HG02973 (cell line): ENCODE results near the gene CPT2.

Source experiments
- ATAC-seq: cut with Tn5 transposase; IDR thresholded peaks from one replicate; pipeline ENCODE4 v1.9.1; 2021; ENCODE audit warnings: moderate library complexity; ENCODE audit not compliant: unreplicated experiment

CPT2 gene

DNA sequence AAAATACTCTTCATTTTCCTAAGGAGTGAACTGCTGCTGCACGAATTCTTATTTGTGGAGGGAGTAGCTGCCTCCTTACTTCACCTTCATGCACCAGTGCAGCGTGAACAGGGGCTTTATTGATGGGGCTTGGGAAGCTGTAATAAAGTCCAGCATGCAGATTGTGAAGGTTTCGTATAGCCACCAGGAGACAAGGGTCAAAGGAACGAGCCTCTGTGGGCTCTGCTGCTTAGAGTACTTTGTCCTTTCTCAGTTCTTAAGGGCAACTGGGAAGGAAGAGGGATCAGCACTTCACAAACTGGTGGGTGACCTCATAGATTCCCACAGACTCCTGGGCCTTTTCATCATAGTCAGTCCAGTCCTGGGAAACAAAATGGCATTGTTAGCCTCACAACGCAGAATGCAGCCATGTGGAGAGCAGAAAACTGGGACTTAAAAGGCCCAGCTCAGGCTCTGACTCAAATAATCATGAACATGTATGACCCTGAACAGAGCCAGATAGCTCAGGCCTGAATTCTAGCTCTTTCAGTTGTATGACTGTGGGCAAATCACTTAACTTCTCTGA is 17.8 kb downstream of the CPT2 start:
- no peak for ATAC-seq

DNA sequence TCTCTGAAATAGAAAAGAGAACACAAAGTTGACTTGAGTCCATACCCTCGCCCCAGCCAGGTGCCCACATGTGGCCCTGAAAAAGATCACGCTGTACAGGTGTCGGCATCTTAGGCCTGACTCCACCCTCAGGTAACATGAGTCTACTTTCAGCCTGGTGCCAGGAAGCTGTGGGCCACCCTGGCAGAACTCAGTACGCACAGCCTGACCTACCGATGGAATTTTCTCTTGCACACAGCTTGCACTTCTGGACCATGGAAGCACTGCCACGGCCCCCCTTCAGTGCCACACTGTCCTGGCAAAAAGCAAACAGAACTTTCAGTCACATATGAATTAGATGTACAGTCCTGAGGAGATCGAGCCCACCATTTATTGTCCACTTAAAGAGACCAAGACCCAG is 21.6 kb downstream of the CPT2 start:
- ATAC-seq: no peak

DNA sequence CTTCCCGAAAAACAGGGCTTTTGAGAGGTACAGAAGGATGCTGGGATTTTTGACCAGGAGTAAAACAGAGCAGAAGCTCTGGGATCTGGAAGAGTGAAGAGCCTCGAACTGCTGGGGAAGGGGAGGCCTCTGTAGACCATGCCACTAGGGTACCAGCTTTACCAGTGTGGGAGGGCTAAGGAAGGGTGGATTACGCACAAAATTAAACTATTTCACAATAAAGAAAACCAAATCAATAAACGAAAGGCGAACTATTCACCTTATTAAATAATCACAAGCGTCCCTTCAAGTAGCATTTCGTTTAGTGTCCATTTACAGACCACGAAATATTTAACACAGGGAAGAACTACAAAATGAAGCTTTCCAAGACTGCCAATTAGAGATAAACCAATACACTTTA is 23.1 kb downstream of the CPT2 start:
- ATAC-seq: no peak

DNA sequence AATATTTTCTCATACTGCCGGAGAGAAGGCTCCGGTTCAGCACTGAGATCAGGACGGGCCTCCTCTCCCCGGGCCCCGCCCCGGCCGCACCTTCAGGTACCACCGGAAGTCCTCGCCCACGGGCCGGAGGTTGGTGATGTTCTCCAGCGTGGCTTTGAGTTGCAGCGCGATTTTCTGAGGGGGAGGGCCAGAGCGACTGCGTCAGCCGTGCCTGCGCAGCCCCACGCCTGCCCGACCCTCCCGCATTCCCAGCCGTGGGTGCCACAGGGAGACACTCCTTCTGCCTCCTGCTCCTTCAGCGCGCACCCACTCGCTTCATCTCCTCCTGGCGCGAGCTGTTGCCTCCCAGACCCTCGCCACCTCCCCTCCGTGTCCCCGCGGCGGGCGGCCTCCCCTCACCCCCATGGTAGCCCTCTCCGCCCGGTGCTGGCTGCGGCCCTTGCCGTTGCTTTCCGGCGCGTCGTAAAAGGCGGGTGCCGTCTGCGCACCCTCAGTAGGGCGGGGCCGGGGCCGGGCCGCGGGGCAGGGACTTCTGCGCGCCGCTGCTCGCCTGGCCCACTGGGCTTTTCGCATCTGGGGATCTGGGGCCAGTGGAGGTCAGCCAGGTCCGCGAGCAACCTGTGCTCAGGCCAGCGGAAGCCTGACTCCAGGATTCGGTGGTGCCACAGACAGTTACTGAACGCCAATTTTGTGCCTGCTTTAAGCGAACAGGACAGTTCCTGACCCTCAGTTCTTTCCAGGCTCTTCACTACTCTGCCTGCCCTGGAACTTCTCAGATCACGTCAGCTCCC is 23.7 kb downstream of the CPT2 start, which contains the start of gene CZIB:
Gene CZIB, minus strand, starts transcription at position 464 of the 791 bp plus-strand sequence. Its CDS starts 59 bp downstream, at position 405.
- peak; percentile 87 for ATAC-seq

DNA sequence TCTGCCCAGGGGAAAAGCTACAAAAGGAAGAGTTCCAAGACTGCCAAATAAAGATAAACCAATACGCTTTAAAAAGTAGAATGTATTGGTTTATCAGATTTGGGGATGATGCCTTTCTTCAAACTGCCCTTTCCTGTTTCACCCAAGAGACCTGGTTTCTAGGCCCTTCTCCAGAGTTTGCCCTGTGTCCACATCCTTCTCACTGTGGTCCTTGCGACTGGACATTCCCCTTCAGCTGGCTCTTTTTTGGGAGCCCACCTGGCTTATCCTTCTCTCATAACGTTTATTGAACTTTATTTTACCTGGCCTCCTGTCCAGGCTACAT is 24.3 kb downstream of the CPT2 start:
- no peak for ATAC-seq

DNA sequence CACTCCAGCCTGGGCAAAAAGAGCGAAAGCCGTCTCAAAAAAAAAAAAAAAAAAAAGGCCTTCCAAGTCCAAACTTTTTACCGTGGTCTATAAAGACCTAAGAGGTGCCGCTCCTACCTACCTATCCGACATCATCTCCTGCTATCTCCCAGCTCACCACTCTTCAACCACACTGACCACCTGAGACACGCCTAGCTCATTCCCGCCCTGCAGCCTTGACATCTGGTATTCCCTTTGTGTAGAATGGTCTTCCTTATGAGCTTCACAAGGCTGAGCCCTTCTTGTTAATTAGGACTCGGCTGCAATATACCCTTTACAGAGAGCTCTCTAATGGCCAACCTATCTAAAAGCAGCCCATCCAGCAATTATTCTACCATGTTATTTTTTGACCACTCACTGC is 41.0 kb downstream of the CPT2 start:
- no peak for ATAC-seq

DNA sequence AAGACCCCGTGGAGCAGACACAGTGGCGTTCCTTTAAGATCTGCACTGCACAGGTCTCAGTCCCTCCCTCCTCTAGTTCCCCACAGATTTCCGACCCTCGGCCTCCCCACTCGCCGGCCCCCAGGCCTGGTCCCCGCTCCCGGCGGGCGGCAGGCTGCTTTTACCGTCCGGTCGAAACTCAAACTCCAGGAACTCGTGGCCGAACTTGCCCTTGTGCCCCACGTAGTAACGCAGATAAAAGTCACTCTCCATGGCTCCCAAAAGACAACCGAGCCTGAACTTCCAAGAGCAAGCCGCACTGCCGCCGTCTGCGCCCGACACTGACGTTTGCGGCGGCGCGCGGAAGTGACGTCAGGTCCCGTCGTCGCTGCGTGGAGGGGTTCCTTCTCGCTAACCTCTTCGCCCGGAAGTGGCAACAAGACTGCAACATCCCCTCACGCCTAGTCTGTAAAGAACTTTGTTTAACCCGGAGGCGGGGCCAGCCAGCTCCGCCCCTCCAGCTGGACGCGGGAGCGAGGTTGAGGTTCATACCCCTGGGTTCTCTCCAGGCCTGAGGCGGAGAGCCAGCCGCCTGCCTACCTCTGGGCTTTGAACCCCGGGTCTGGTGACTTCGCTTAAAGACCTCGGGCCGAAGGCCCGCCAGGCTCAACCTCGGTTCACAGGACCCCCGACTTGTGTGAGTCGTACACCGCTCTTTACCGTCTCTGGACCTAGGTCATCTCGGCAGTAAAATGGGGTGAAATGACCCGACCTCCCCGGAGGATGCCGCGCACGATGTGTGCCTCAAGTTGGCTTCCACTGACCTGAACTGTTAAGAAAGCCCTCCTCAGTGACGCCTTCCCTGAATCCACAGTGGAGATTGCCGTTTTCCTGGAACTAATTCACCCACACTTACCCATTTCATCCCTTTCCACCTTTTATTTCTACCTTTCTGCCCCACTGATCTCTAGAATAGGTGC is 41.9 kb downstream of the CPT2 start, which contains the start of gene MAGOH:
Gene MAGOH, minus strand, starts transcription at position 322 of the 959 bp plus-strand sequence. Its CDS starts 70 bp downstream, at position 252.
- peak; percentile 97 for ATAC-seq

DNA sequence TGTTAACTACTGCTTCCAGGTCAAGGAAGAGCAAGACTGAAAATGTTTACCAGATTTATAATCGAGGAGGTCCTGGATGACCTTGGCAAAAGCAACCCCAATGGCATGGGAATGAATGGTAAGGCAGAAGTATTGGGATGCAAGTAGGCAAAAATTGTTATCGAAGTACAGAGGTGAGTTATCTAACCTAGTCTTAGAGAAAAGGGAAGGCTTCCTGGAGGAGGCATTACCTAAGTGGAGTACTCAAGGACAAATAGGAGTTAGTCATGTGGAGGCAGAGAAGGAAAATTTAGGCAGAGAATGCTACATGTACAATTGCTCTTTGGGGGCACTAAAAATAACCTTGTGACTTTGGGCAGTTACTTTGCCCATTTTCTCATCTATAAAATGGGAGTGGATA is 45.2 kb downstream of the CPT2 start:
- ATAC-seq: no peak

DNA sequence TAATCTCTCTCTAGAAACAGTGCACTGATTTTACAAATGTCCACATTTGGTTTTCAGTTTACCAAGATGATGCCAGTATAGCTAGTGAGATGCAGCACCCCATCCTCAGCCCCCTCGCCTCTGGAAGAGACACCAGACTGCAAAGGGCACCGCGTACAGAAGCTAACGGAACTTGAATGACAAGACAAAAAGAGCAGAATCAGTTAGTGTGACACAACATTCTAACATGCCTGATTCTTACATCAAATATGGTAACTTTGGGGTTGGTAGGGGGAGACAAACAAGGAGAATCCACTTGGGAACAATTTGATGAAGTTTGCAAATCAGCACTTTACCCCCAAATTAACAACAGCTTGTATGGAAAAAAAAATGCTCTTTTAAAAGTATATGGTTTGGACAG is 45.8 kb downstream of the CPT2 start:
- ATAC-seq: no peak

DNA sequence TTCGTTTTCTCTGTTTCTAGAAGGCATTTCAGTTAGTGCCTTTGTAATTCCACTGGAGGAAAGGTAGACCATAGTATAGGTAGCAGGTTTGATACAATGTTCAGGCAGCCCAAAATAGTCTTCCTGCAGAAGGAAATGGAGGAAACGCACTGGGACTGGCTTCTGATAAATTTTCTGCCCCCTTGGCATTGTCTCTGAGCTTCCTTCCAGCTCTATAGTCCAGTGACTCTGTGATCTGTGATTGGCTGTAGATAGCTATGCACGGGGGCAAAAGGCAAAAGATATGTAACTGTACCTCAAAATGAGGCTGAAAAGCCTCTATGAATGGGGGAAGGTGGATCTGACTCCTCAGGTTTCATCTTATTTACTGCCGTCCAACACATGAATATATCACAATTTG is 47.5 kb downstream of the CPT2 start:
- ATAC-seq: no peak

DNA sequence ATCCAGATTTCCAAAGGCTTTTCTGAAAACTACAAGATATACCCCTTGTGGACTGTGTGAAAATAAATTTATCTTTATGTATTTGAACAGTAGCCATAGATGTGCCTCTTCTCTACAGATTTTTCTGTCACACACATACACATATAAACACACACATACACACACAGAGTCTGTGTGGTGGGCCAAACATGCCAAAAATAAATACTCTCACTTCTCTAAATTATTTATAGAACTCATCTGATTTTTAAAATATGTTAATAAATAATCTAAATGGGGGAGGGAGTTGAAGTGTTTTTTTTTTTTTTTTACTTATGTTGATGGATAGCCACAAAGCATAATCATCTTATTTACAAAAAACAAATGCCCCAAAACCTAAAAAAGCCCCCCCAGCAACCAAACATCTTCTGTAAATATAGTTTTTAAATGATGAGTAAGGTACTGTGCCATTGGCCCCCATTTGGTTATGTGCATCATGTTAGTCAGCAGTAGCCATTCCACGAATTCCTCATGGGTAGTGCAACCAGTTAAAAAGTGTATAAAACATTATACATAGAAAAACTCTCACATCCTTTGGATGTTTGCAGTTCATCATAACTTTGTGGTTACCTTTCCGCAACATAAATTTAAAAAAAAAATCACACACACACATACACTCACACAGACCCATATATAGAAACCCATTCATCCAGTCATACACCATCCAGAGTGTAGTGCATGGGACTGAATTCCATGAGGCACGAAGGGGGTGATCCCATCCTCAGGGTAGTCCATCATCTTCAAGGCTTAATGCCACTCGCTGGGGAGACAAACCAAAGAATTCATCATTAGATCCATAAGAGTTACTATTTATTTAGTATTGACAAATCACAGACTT is 49.9 kb downstream of the CPT2 start:
- no peak for ATAC-seq

DNA sequence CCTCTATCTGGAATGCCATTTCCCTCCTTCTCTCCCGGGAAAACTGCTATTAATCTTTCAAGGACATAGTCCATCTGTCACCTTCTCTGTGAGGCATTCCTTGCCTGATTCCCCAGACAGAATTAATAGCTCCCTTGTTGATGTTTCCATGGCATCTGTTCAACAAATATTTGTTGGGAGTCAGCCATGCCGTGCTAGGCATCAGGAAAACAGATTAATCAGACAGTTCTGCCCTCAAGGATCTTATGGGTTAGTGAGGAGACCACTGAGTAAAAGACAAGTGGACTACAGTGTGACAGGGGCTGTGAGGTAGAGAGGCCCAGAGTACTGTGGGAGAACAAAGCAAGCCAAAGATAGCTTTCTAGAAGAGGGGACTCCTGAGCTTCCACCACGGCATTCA is 53.1 kb downstream of the CPT2 start:
- ATAC-seq: no peak

DNA sequence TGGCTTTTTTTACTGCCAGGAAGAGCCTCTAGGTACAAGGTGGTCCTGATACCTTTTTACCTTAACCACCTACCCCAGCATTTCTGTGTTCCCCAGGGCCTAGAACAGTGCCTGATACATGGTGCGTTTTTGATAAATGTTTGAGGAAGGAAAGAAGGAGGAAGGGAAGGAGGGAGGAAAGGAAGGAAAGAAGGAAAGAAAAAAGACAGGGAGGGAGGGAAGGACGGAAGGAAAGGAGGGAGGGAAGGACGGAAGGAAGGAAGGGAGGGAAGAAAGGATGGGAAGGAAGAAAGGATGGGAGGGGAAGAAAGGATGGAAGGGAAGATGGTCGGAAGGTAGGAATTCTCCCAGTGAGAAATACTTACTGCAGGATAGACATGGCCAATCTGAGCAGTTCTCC is 53.7 kb downstream of the CPT2 start:
- ATAC-seq: no peak

DNA sequence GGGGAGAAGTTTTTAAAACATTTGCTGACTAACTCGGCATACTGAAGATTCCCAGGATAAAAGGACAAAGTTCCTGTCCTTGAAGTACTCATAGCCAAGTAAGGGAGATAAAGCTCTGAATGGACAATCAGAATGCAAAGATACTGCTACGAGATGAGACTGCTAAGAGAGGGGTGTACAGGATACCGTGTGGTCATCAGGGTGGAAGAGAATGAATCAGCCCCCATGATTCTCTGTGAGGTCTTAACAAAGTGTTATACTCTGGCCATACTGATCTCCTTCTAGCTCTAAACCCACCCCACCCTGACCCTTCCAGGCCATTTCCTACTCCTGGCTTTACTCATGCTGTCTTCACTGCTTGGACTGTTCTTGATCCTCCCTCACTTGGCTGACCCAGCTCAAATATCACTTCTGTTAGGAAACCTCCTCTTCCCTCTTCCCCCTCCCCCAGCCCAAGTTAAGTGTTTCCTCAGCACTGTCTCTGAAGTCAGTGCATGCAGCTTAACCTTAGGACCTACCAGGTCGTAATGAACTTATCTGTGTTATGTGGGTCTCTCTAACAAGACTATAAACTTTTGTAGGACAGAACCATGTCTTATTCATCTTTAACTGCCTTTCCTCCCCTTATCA is 57.5 kb downstream of the CPT2 start:
- ATAC-seq: no peak

DNA sequence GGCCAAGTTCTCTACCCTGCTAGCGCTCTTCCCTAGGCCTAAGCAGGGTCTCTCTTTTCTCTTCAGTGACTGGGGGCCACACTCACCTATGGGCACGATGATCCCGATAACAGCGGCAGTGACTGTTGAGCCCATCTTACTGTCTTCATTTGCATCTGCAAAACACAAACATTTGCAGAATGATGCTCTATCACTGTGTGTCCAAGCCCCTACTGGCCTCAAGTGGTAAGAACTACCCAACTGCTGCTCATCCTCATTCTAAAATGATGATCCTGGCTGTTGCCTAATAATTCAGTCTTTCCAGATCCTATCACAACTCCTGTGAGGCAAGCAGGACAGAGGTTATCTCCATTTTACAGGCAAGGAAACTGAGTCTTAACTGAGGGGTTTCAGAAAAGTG is 58.4 kb downstream of the CPT2 start:
- no peak for ATAC-seq

DNA sequence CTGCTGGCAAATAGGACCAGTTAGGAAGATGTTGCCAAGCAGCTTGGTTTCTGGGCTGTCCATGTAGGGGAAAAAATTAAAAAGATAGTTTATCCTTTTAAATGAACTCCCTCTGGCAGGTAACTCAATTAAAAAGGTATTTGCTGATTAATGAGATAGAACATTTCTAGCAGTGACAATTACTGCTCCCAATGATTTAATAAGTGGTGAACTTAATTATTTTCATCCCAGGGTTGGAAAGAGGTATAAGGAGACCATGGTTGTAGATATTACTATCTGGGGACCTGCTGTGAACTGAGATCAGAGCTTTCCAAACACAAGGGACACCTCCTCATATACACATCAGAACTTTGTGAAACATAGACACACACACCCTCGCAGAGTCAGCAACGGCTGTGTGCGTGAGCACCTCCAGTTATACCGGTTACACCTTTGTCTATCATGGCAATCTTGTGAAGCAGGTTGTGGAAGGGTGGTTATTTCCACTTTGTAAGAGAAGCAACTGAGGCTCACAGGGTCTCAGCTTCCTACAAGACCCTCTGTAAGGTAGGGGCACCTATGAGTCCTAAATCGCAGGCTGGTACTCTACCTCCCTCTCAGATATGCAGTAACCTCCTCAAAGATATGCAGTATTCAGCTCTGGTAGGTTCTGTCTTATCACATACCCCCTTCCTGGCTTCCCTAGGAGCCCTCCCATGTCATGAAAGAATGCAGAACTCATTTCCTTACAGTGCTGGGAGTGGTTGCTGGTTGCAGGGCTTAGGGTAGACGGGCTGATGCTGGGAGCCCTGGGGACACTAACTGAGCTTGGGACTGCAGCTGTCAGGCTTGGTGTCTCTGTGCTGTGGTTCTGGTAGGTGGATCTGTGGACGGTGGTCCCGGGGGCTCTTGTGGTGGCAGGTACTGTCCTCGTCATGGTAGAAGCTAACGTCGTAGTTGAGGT is 60.2 kb downstream of the CPT2 start:
- no peak for ATAC-seq

DNA sequence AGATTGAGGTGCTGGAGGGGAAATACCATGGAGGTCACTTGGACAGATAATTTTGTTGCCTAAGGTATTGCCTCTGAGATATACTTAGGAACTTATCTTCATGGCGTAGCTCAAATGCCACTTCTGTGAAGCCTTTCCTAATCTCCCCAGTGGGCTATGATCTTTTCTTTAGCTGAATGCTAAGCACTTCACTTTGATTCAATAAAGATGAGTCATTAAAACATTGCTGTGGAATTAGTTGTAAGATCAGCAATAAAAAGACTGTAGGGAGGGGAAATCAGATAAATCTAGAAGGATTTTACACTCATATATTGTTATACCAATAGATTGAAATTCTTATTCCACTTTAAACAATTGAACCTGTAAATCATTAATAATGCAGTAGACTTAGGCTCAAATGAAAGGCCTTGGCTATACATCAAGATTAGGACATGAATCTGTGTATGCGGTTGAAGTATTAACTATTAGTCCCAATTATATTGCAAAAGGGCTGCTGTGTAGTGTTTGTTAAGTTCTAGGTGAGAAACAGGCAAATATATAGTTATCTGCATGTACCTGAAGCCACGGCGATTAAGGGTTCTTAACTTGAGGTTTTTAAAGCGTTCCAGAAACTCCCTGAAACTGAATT is 60.9 kb downstream of the CPT2 start:
- no peak for ATAC-seq

DNA sequence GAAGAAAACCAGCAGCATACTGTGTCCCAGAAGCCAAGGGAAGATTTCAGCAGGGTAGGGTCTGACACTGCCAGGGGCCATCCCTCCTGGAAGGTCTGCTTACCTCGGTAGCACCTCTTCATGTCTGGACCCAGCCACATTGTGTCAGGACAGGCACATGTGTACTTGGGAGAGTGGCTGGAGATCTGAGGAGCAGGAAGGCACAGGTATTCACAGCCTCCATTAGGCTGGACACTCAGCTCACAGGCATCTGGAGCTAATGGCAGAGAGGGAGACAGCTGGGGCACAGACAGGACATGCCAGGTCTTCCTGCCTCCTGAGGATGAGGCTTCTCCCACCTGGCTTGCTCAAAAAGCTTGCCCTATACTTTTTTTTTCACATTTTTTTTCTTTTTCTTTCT is 61.6 kb downstream of the CPT2 start:
- ATAC-seq: no peak

DNA sequence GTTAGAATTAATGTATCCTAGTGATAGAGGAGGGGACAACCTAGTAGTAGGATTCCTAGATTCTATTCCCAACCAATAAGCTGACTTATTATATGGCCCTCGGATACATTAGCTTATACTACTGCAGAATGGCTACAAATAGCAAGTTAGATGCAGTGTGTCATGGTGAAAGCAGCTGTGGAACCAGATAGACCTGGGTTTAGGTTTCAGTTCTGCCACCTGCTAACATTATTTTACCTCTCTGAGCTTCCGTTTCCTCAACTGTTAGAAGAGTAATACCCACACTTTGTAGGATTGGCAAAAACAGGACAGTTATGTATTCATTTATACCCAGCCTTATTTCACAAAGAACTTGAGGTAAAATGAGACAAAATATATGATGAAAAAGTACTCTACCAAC is 63.3 kb downstream of the CPT2 start:
- ATAC-seq: no peak
